Endothelial cell (in vitro differentiated cells): Measurements from ENCODE around the gene PROKR1. TPM values are rescaled to one million over a fixed set of nuclear protein-coding genes. Genes with fewer than 3 reads are reported as not detected.

Experiments
- DNase-seq: peaks from one replicate; pipeline ENCODE4 v3.0.0; 2021; ENCODE audit warnings: low spot score
- H3K27ac Mint-ChIP-seq: one replicate; pipeline ENCODE4 v1.8.0; 2021; ENCODE audit warnings: mixed read lengths, inconsistent platforms; ENCODE audit not compliant: unreplicated experiment
- H3K27me3 Mint-ChIP-seq: one replicate; pipeline ENCODE4 v1.8.0; 2021; ENCODE audit warnings: mild to moderate bottlenecking, moderate library complexity, mixed read lengths, inconsistent platforms; ENCODE audit not compliant: unreplicated experiment
- H3K36me3 Mint-ChIP-seq: one replicate; pipeline ENCODE4 v1.8.0; 2021; ENCODE audit warnings: mild to moderate bottlenecking, low read depth, mixed read lengths, inconsistent platforms; ENCODE audit not compliant: unreplicated experiment
- H3K4me1 Mint-ChIP-seq: one replicate; pipeline ENCODE4 v1.8.0; 2021; ENCODE audit warnings: mild to moderate bottlenecking, mixed read lengths, inconsistent platforms; ENCODE audit not compliant: unreplicated experiment
- H3K4me3 Mint-ChIP-seq: one replicate; pipeline ENCODE4 v1.8.0; 2021; ENCODE audit warnings: mild to moderate bottlenecking, mixed read lengths, inconsistent platforms; ENCODE audit not compliant: unreplicated experiment
- H3K9me3 Mint-ChIP-seq: one replicate; pipeline ENCODE4 v1.8.0; 2021; ENCODE audit warnings: mixed read lengths, inconsistent platforms; ENCODE audit not compliant: unreplicated experiment
- CTCF ChIP-seq: fragments of 200-600 bp; sonication (generic); IDR thresholded peaks from one replicate; pipeline ENCODE4 v1.5.0; 2021; ENCODE audit warnings: antibody characterized with exemption; ENCODE audit not compliant: unreplicated experiment
- total RNA-seq: library from RNA; stranded (reverse); fragmentation: NEBNext Ultra II Directional; extraction: Animal tissue kit (Norgen Biotek cat#: 25700); gene quantifications from one replicate; pipeline ENCODE4 v1.2.1, GENCODE V29; 2021; ENCODE audit not compliant: unreplicated experiment

Gene PROKR1
- total RNA-seq, 1 donor from 2014 or later: 0.38 TPM

GRCh38 chr2:68686178-68686577 lies 42.8 kb downstream of the PROKR1 start:
- no peak for DNase-seq
- H3K4me3 Mint-ChIP-seq: no peak overlapping the region

GRCh38 chr2:68687018-68687417 lies 43.6 kb downstream of the PROKR1 start:
- no peak for TF ChIP-seq CTCF
- Mint-ChIP-seq H3K36me3 (no peaks in the 10 kb centered on the region), H3K27me3 (no peaks in the 10 kb centered on the region), H3K27ac (no peak overlapping the region), H3K4me3 (no peak overlapping the region), H3K9me3 (no peaks in the 10 kb centered on the region), H3K4me1 (peaks cover 5% of the 10 kb centered on the region)
- no peak for DNase-seq

More at GRCh38 chr2:68686178-68686577, 42.8 kb downstream of the PROKR1 start:
- H3K27ac Mint-ChIP-seq: no peak overlapping the region
- H3K9me3 Mint-ChIP-seq: no peaks in the 10 kb centered on the region
- H3K36me3 Mint-ChIP-seq: no peaks in the 10 kb centered on the region
- peaks cover 5% of the 10 kb centered on the region for H3K4me1 Mint-ChIP-seq
- TF ChIP-seq CTCF: no peak
- no peaks in the 10 kb centered on the region for H3K27me3 Mint-ChIP-seq

- H3K27me3 Mint-ChIP-seq: no peaks in the 10 kb centered on the region
- H3K4me3 Mint-ChIP-seq: no peak overlapping the region
- no peaks in the 10 kb centered on the region for H3K36me3 Mint-ChIP-seq
Measured at GRCh38 chr2:68689553-68690537, 46.5 kb downstream of the PROKR1 start.

GRCh38 chr2:68690851-68691250 lies 47.5 kb downstream of the PROKR1 start:
- H3K27ac Mint-ChIP-seq: no peak overlapping the region
- H3K4me3 Mint-ChIP-seq: no peak overlapping the region
- H3K27me3 Mint-ChIP-seq: no peaks in the 10 kb centered on the region
- no peak for TF ChIP-seq CTCF
- H3K4me1 Mint-ChIP-seq: peaks cover 5% of the 10 kb centered on the region
- H3K36me3 Mint-ChIP-seq: no peaks in the 10 kb centered on the region
- DNase-seq: no peak
- no peaks in the 10 kb centered on the region for H3K9me3 Mint-ChIP-seq

More at GRCh38 chr2:68689553-68690537, 46.5 kb downstream of the PROKR1 start:
- Mint-ChIP-seq H3K27ac (no peak overlapping the region), H3K9me3 (no peaks in the 10 kb centered on the region), H3K4me1 (peaks cover 5% of the 10 kb centered on the region)
- no peak for DNase-seq
- TF ChIP-seq CTCF: no peak

GRCh38 chr2:68692511-68692910 lies 49.1 kb downstream of the PROKR1 start:
- Mint-ChIP-seq H3K9me3 (no peaks in the 10 kb centered on the region), H3K27me3 (no peaks in the 10 kb centered on the region), H3K4me3 (no peak overlapping the region), H3K4me1 (peaks cover 5% of the 10 kb centered on the region), H3K36me3 (no peaks in the 10 kb centered on the region), H3K27ac (no peak overlapping the region)
- no peak for DNase-seq
- TF ChIP-seq CTCF: no peak
